ENCODE data around the gene SHLD1.

The SHLD1 gene

DNA sequence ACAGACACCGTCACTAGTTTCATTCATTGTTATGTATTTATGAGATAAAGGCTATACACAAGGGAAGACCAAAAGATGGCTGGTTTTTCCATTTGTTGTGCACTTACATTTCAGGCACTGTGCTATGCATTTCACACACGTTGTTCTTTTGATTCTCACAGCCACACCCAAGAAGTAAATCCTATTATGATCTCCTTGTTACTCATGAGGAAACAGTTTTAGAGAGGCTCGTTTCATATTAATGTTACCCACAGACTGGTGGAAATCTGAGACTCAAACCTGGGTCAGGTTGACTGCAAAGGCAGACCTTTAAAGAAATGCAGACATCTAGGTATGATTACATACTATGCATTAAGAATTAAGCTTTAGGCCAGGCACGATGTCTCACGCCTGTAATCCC is 34.9 kb downstream of the SHLD1 start:
- Histone ChIP-seq H3K9me3 (ENCODE audit: insufficient read depth, low read length, severe bottlenecking) (no peaks in the 10 kb centered on the region), H3K4me2 (ENCODE audit: insufficient read depth, low read length) (no peak overlapping the region), H3K27me3 (ENCODE audit: insufficient read depth, low read length, poor library complexity) (no peaks in the 10 kb centered on the region), H2AFZ (ENCODE audit: low read depth, low read length) (no peak overlapping the region), H3K4me3 (ENCODE audit: low read depth in 1 of 2, low read length in 2 of 2) (no peak overlapping the region), H3K36me3 (ENCODE audit: insufficient read depth, low read length) (peaks cover 39% of the 10 kb centered on the region), H3K27ac (ENCODE audit: low read length) (no peak overlapping the region), H4K20me1 (ENCODE audit: insufficient read depth, low read length) (no peaks in the 10 kb centered on the region), H3K4me1 (ENCODE audit: insufficient read depth, low read length) (no peaks in the 10 kb centered on the region), H3K9ac (ENCODE audit: low read depth, low read length) (no peak overlapping the region), H3K79me2 (ENCODE audit: insufficient read depth, low read length) (no peaks in the 10 kb centered on the region)
- ATAC-seq (ENCODE audit: insufficient read depth, low read depth) = no peak
- no peak for DNase-seq
- TF ChIP-seq EZH2 (IDR thresholded peaks at IDR 0.05; ENCODE audit: borderline replicate concordance, low read depth, low read length, severe bottlenecking) = no peak
- TF ChIP-seq, protein P1, sequence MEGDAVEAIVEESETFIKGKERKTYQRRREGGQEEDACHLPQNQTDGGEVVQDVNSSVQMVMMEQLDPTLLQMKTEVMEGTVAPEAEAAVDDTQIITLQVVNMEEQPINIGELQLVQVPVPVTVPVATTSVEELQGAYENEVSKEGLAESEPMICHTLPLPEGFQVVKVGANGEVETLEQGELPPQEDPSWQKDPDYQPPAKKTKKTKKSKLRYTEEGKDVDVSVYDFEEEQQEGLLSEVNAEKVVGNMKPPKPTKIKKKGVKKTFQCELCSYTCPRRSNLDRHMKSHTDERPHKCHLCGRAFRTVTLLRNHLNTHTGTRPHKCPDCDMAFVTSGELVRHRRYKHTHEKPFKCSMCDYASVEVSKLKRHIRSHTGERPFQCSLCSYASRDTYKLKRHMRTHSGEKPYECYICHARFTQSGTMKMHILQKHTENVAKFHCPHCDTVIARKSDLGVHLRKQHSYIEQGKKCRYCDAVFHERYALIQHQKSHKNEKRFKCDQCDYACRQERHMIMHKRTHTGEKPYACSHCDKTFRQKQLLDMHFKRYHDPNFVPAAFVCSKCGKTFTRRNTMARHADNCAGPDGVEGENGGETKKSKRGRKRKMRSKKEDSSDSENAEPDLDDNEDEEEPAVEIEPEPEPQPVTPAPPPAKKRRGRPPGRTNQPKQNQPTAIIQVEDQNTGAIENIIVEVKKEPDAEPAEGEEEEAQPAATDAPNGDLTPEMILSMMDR (IDR thresholded peaks at IDR 0.05; ENCODE audit: borderline replicate concordance, extremely low read depth, low read length, poor library complexity, severe bottlenecking) = no peak

DNA sequence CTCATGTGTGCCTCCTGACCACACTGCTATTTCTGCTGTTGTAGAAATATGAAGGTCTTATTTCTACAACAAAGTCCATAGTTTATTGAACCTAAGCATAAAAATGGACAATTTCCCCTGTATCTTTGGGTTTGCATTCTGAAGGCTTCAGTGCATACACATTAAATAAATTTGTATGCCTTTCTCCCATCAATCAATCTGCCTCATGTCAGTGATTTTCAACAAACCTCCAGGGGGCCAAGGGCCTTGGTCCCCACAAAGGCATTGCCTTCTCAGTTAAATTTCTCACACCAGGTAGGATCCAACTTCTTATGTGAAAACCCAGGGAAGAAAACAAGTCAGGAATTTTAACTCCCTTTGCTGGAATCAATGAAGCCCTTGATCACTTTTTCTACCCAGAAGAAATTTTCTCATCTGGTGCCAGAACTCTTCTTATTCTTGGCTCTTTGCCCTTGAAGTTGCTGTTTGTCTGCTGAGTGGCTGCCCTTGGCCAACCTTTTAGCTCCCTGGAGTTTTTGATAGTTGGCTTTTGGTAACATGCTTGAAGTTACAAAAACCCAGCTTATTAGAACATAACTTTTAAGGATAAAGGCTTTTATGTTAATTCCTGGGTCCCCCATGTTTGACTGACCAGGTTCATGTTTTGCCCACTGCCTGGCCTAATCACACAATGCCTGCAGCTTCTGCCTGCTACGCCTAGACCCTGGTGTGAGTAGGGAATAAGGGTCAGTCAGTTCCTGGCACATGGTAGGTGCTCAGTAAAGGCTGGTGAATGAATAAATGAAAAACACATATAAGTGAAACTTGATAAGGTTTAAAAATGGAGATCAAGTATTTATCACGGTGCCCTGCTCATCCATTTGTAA is 37.0 kb downstream of the SHLD1 start:
- Histone ChIP-seq H3K27me3 (ENCODE audit: insufficient read depth, low read length, poor library complexity) (no peaks in the 10 kb centered on the region), H3K4me2 (ENCODE audit: insufficient read depth, low read length) (no peak overlapping the region), H3K79me2 (ENCODE audit: insufficient read depth, low read length) (no peaks in the 10 kb centered on the region), H3K27ac (ENCODE audit: low read length) (no peak overlapping the region), H3K9me3 (ENCODE audit: insufficient read depth, low read length, severe bottlenecking) (no peaks in the 10 kb centered on the region), H3K9ac (ENCODE audit: low read depth, low read length) (no peak overlapping the region), H3K4me3 (ENCODE audit: low read depth in 1 of 2, low read length in 2 of 2) (no peak overlapping the region), H3K4me1 (ENCODE audit: insufficient read depth, low read length) (no peaks in the 10 kb centered on the region), H2AFZ (ENCODE audit: low read depth, low read length) (no peak overlapping the region), H4K20me1 (ENCODE audit: insufficient read depth, low read length) (no peaks in the 10 kb centered on the region), H3K36me3 (ENCODE audit: insufficient read depth, low read length) (peaks cover 22% of the 10 kb centered on the region)
- DNase-seq = no peak
- ATAC-seq (ENCODE audit: insufficient read depth, low read depth) = no peak
- TF ChIP-seq, protein P1 (IDR thresholded peaks at IDR 0.05; ENCODE audit: borderline replicate concordance, extremely low read depth, low read length, poor library complexity, severe bottlenecking) = no peak
- TF ChIP-seq EZH2 (IDR thresholded peaks at IDR 0.05; ENCODE audit: borderline replicate concordance, low read depth, low read length, severe bottlenecking) = no peak

DNA sequence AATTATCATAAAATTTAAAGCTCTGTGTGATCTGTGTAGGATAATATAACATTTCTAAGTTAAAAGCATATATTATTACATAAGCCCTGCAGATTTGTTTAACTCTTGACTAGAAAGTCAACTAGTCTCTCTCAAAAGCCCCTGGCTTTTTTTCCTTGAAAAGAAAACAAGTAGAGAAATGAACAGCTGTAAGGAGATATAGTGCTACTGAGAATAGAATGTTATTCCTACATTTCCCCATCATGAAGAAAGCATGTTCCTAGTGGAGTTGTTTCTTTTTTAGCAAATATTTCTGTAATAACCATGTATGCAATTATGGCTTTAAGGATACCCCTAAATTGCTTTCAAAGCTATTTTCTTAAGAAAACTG is 37.6 kb downstream of the SHLD1 start:
- H3K27me3 ChIP-seq (ENCODE audit: insufficient read depth, low read length, poor library complexity) = no peaks in the 10 kb centered on the region
- H3K9me3 ChIP-seq (ENCODE audit: insufficient read depth, low read length, severe bottlenecking) = no peaks in the 10 kb centered on the region
- no peak overlapping the region for H3K27ac ChIP-seq (ENCODE audit: low read length)
- no peaks in the 10 kb centered on the region for H4K20me1 ChIP-seq (ENCODE audit: insufficient read depth, low read length)
- H3K4me1 ChIP-seq (ENCODE audit: insufficient read depth, low read length) = no peaks in the 10 kb centered on the region
- H3K36me3 ChIP-seq (ENCODE audit: insufficient read depth, low read length) = peaks cover 18% of the 10 kb centered on the region
- no peak overlapping the region for H2AFZ ChIP-seq (ENCODE audit: low read depth, low read length)
- DNase-seq = no peak
- no peak overlapping the region for H3K4me2 ChIP-seq (ENCODE audit: insufficient read depth, low read length)
- H3K4me3 ChIP-seq (ENCODE audit: low read depth in 1 of 2, low read length in 2 of 2) = no peak overlapping the region
- H3K79me2 ChIP-seq (ENCODE audit: insufficient read depth, low read length) = no peaks in the 10 kb centered on the region
- ATAC-seq (ENCODE audit: insufficient read depth, low read depth) = no peak
- H3K9ac ChIP-seq (ENCODE audit: low read depth, low read length) = no peak overlapping the region
- TF ChIP-seq, protein P1 (IDR thresholded peaks at IDR 0.05; ENCODE audit: borderline replicate concordance, extremely low read depth, low read length, poor library complexity, severe bottlenecking) = no peak
- no peak for TF ChIP-seq EZH2 (IDR thresholded peaks at IDR 0.05; ENCODE audit: borderline replicate concordance, low read depth, low read length, severe bottlenecking)

All from DND-41 (cell line).